ENCODE measurements around the gene UQCC2.
A peak's percentile ranks its signal among the peaks of the same experiment; 100 is the strongest.

The UQCC2 gene

DNA sequence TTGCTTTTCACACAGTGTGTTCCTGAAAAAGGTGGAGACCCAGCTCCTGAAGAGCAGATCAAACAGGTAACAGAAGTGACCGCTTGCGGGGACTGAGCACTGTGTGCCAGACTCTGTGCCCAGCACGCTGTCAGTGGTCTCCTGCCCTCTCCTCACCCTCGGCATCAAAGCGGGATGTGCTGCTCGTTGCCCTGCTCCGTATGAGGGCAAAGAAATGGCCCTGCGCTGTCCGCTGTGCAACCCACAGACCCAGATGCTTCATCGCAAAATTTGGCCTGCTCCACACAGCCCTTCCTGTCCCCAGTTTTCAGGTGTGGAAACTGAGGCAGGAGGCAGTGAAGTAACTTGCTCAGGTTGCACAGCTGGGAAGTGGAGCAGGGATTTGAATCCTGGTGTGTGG, 13.7 kb downstream of the UQCC2 start:
- H3K79me2 ChIP-seq (ENCODE audit: insufficient read depth, low read length), result no peaks in the 10 kb centered on the region
- no peak overlapping the region for H2AFZ ChIP-seq (ENCODE audit: low read length)
- H3K27ac ChIP-seq (ENCODE audit: low read depth, low read length, poor library complexity, severe bottlenecking), result peak overlapping the region; percentile 86
- H3K4me1 ChIP-seq (ENCODE audit: insufficient read depth, low read length, severe bottlenecking), result peaks cover 53% of the 10 kb centered on the region
- no peak overlapping the region for H3K4me3 ChIP-seq (ENCODE audit: low read depth, low read length, poor library complexity, severe bottlenecking)
- H3K27me3 ChIP-seq (ENCODE audit: insufficient read depth, low read length), result no peaks in the 10 kb centered on the region
- no peaks in the 10 kb centered on the region for H4K20me1 ChIP-seq (ENCODE audit: insufficient read depth, low read length)
- TF ChIP-seq, protein P1, sequence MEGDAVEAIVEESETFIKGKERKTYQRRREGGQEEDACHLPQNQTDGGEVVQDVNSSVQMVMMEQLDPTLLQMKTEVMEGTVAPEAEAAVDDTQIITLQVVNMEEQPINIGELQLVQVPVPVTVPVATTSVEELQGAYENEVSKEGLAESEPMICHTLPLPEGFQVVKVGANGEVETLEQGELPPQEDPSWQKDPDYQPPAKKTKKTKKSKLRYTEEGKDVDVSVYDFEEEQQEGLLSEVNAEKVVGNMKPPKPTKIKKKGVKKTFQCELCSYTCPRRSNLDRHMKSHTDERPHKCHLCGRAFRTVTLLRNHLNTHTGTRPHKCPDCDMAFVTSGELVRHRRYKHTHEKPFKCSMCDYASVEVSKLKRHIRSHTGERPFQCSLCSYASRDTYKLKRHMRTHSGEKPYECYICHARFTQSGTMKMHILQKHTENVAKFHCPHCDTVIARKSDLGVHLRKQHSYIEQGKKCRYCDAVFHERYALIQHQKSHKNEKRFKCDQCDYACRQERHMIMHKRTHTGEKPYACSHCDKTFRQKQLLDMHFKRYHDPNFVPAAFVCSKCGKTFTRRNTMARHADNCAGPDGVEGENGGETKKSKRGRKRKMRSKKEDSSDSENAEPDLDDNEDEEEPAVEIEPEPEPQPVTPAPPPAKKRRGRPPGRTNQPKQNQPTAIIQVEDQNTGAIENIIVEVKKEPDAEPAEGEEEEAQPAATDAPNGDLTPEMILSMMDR (IDR thresholded peaks at IDR 0.05; ENCODE audit: low read length), result no peak
- TF ChIP-seq EZH2 (IDR thresholded peaks at IDR 0.05; ENCODE audit: borderline replicate concordance, low read length), result no peak
- H3K4me2 ChIP-seq (ENCODE audit: low read length), result no peak overlapping the region
- H3K9me3 ChIP-seq (ENCODE audit: low read length), result no peaks in the 10 kb centered on the region
- H3K36me3 ChIP-seq (ENCODE audit: insufficient read depth, low read length), result peaks cover 83% of the 10 kb centered on the region
- peaks cover 3% of the 10 kb centered on the region; the same call in 1 of the 2 replicates for H3F3A ChIP-seq (ENCODE audit: insufficient read depth, low read length)
- H3K9me2 ChIP-seq (ENCODE audit: low read depth, low read length), result no peaks in the 10 kb centered on the region
- no peak overlapping the region for H3K9ac ChIP-seq (ENCODE audit: low read length)

DNA sequence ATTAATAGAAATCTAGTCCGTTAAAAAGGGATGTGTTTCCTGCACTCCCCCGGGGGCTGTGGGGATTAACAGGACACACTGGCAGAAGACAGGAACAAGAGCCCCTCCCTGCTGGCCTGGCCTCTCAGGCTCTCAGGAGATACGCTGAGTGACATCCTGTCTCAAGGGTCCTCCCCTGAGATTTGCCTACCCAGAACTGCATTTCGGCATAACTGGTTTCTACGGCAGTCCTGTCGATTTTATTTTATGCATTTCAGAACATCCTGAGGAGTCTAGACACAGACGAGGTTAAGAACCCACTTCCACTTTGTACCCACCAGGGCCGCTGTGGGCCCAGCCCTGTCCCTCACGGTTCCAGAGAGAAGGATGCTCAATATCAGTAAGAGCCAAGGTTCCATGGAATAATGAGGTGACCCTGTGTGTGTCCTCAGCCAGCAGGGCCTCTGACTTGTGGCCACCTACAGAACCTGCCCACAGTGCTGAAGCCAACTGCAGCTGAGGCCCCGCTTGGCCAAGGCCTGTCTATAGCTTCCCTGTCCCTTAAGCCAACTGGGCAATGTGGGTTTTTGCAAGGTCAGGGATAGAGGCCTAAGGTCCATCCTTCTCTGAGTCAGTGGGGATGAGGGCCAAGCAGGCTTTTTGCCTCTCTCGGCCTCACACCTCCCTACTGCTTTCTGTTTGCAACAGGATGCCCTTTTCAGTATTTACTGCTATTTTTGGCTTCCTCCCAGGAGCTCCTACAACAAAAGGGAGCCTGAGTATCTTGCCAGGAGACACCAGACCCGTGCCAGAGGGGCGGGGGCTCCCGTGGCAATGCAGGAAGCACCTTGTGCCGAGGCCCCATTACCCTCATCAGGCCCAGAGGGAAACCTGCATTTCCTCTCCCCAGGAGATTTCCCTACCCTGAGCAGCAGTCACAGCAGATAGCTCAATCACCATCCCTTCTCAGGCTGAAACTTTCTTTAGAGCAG, 14.7 kb downstream of the UQCC2 start:
- Histone ChIP-seq H3K9me2 (ENCODE audit: low read depth, low read length) (no peaks in the 10 kb centered on the region), H4K20me1 (ENCODE audit: insufficient read depth, low read length) (no peaks in the 10 kb centered on the region), H3K9ac (ENCODE audit: low read length) (peak overlapping the region; percentile 29; the same call in 1 of the 2 replicates), H3F3A (ENCODE audit: insufficient read depth, low read length) (peaks cover 3% of the 10 kb centered on the region; the same call in 1 of the 2 replicates), H3K27me3 (ENCODE audit: insufficient read depth, low read length) (no peaks in the 10 kb centered on the region), H3K4me2 (ENCODE audit: low read length) (peak overlapping the region; percentile 39; the same call in 1 of the 2 replicates), H2AFZ (ENCODE audit: low read length) (no peak overlapping the region), H3K27ac (ENCODE audit: low read depth, low read length, poor library complexity, severe bottlenecking) (peak overlapping the region; percentile 80), H3K9me3 (ENCODE audit: low read length) (no peaks in the 10 kb centered on the region), H3K4me1 (ENCODE audit: insufficient read depth, low read length, severe bottlenecking) (peaks cover 63% of the 10 kb centered on the region), H3K4me3 (ENCODE audit: low read depth, low read length, poor library complexity, severe bottlenecking) (no peak overlapping the region), H3K79me2 (ENCODE audit: insufficient read depth, low read length) (no peaks in the 10 kb centered on the region), H3K36me3 (ENCODE audit: insufficient read depth, low read length) (peaks cover 93% of the 10 kb centered on the region)
- no peak for TF ChIP-seq EZH2 (IDR thresholded peaks at IDR 0.05; ENCODE audit: borderline replicate concordance, low read length)
- TF ChIP-seq, protein P1 (IDR thresholded peaks at IDR 0.05; ENCODE audit: low read length), result no peak

DNA sequence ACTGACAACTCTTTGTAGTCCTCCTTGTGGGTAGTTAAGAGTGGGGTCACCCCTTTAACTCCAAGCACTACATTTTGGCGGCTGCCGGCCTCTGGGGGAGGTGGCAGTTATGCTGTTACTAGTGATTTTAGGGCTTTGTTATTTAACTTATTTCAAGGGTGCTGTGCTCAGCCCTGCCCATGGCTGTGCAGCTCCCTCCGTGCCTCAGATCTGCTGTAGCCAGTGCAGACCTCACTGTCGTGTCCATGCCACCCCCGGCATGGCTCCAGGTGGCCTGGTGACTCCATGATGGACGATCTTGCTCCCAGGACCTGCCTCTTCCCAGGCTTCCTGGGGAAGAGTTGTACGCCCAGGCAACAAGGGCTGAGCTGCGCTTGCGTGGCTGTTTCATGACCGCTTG, 15.4 kb downstream of the UQCC2 start:
- Histone ChIP-seq H3K9me2 (ENCODE audit: low read depth, low read length) (no peaks in the 10 kb centered on the region), H3F3A (ENCODE audit: insufficient read depth, low read length) (peaks cover 3% of the 10 kb centered on the region; the same call in 1 of the 2 replicates), H3K4me1 (ENCODE audit: insufficient read depth, low read length, severe bottlenecking) (peaks cover 63% of the 10 kb centered on the region), H3K4me2 (ENCODE audit: low read length) (peak overlapping the region; percentile 39; the same call in 1 of the 2 replicates), H4K20me1 (ENCODE audit: insufficient read depth, low read length) (no peaks in the 10 kb centered on the region), H3K4me3 (ENCODE audit: low read depth, low read length, poor library complexity, severe bottlenecking) (no peak overlapping the region), H3K27me3 (ENCODE audit: insufficient read depth, low read length) (no peaks in the 10 kb centered on the region), H3K79me2 (ENCODE audit: insufficient read depth, low read length) (no peaks in the 10 kb centered on the region), H3K27ac (ENCODE audit: low read depth, low read length, poor library complexity, severe bottlenecking) (peak overlapping the region; percentile 80), H3K9me3 (ENCODE audit: low read length) (no peaks in the 10 kb centered on the region), H2AFZ (ENCODE audit: low read length) (no peak overlapping the region), H3K36me3 (ENCODE audit: insufficient read depth, low read length) (peaks cover 96% of the 10 kb centered on the region), H3K9ac (ENCODE audit: low read length) (no peak overlapping the region; the same call in 1 of the 2 replicates)
- TF ChIP-seq, protein P1 (IDR thresholded peaks at IDR 0.05; ENCODE audit: low read length), result no peak
- no peak for TF ChIP-seq EZH2 (IDR thresholded peaks at IDR 0.05; ENCODE audit: borderline replicate concordance, low read length)
